Measurements from ENCODE around the gene TOE1. TPM values are rescaled to one million over a fixed set of nuclear protein-coding genes. Genes with fewer than 3 reads are reported as not detected.

The TOE1 gene
- total RNA-seq, 2 donors from 2014 or later: 9.5 to 12.6 TPM

- intact Hi-C loops (cut with DNase I, micrococcal nuclease): loop anchor here in 1 of 2 donors (10.0 kb wide), 1 partner anchor 147 kb away; the partner anchor contains the start of gene TESK2
- ATAC-seq (no peak), DNase-seq (no peak)
These were observed 8.1 kb downstream of the TOE1 start for GRCh38 chr1:45348020-45348419.

DNA sequence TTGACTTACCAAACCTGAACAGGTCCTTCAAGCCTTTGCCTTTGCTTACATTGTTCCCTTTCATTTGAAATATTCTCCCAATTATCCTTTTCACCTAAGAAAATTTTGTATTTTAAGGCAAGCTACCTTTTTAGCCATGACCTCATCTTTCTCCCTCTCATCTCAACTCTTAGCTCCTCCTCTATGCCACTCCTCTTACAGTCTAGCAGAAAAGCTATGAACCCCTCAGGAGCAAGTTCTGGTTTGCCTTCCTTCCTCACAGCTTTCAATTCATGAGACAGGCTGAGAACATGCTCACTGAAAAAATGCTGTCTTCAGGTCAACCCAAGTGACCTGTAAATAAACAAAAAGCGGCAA, 8.6 kb downstream of the TOE1 start:
- no peak for ATAC-seq
- intact Hi-C loops (cut with DNase I, micrococcal nuclease): loop anchor here in 1 of 2 donors (10.0 kb wide), 1 partner anchor 146 kb away; the partner anchor contains the start of gene TESK2

DNA sequence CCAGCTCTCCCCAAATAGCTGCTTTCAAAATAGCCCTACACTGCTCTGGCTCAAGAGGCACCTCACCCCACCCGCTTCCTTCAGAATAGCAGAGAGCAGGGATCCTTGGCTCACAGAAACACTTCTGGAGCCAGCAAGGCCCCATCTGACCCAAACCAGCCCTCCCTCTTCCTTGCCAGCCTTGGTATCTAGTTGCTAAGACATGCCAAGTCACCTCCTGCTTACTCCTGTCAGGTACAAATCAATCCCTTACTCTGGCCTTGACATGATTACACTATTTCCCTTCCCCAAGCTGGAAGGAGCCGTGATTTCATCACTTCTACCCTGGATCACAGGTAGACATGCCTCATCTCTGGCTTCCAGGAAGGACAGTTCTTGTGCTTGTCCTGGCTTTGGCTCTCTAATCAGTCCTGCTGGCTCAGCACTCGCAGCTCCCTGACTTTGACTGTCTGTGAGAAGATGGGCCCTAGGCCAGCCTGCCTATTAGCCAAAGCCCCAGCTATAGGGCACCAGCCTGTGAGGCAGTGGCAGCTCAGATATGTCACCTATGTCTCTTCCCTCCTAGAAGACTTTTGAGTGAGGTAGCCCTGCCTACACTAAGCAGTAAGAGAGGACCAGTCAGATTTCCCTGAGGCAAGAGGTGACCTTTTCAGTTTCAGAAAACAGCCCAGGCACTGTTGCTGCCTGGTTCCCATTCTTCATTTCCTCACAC, 9.2 kb downstream of the TOE1 start:
- peak; percentile 13 for ATAC-seq
- intact Hi-C loops (cut with DNase I, micrococcal nuclease): loop anchor here in 1 of 2 donors (10.0 kb wide), 1 partner anchor 146 kb away; the partner anchor contains the start of gene TESK2
- DNase-seq: no peak

More for the DNA sequence above, 8.6 kb downstream of the TOE1 start:
- DNase-seq: no peak

GRCh38 chr1:45351508-45351907, 11.5 kb downstream of the TOE1 start:
- ATAC-seq: no peak
- intact Hi-C loops (cut with DNase I, micrococcal nuclease): no loop called here
- no peak for DNase-seq

GRCh38 chr1:45353685-45354084, 13.7 kb downstream of the TOE1 start:
- ATAC-seq (no peak), DNase-seq (no peak)
- intact Hi-C loops (cut with DNase I, micrococcal nuclease): no loop called here

GRCh38 chr1:45354838-45355237, 14.9 kb downstream of the TOE1 start:
- DNase-seq (no peak), ATAC-seq (no peak)
- intact Hi-C loops (cut with DNase I, micrococcal nuclease): loop anchor here in 1 of 2 donors (5.0 kb wide), 1 partner anchor 217 kb away; no protein-coding TSS in a partner anchor

- ATAC-seq (peak; percentile 72), DNase-seq (no peak)
- intact Hi-C loops (cut with DNase I, micrococcal nuclease): loop anchor here in 1 of 2 donors (5.0 kb wide), 1 partner anchor 217 kb away; no protein-coding TSS in a partner anchor
These were observed 15.7 kb downstream of the TOE1 start for GRCh38 chr1:45355683-45356082.

GRCh38 chr1:45356186-45356585, 16.2 kb downstream of the TOE1 start:
- intact Hi-C loops (cut with DNase I, micrococcal nuclease): loop anchor here in 1 of 2 donors (5.0 kb wide), 1 partner anchor 216 kb away; no protein-coding TSS in a partner anchor

DNA sequence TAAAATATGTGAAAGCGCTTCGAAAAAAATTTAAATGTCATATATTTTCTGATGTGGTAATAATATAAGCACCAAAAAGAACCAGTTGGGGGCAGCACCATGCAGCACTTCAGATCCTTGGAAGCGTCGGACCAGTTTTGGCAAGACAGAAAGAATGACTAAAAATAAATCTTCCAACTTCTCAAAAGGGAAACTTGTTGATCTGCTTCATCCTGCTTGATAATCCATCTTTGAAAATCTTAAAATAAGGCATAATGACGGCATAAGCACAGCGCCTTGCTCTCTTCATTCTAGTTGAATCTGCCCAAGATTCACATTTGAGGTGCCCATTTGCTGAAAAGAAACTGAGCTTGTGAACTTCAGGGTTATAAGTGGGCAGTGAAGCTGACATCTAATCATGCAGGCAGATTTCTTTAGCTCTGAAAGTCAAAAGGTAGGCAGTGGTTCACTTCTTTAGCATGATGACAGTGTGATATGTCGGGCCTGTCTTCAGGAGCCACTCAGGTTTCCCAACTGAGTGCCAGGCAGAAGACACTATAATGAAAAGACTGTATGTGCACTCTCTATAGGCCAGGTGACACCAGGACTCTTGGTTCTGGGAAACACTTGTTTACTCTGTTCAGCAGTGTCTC, 20.0 kb downstream of the TOE1 start:
- intact Hi-C loops (cut with DNase I, micrococcal nuclease): loop anchor here in 1 of 2 donors (2.0 to 5.0 kb wide), 2 partner anchors 131 to 212 kb away; partner anchors contain the start of gene TESK2
- DNase-seq (peak; percentile 48 to 76), ATAC-seq (peak; percentile 64)

More at GRCh38 chr1:45356186-45356585, 16.2 kb downstream of the TOE1 start:
- ATAC-seq: peak; percentile 36
- no peak for DNase-seq

GRCh38 chr1:45360981-45361380, 21.0 kb downstream of the TOE1 start:
- DNase-seq (peak; percentile 37 to 74), ATAC-seq (peak; percentile 95)

DNA sequence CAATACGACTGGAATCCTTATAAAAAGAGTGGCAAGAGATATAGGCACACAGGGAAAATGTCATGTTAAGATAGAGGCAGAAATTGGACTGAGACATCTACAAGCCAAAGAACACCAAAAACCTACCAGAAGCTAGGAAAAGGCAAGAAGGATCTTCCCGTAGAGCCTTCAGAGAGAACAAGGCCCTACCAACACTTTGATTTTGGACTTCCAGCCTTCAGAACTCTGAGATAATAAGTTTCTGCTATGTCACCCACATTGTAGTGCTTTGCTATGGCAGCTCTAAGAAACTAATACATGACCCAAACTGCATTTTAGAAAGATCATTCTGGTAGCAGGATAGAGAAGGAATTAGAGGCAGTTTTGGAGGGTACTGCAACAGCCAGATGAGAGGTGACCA, 24.3 kb downstream of the TOE1 start:
- no peak for ATAC-seq
- DNase-seq: no peak
- intact Hi-C loops (cut with DNase I, micrococcal nuclease): no loop called here

More at GRCh38 chr1:45360981-45361380, 21.0 kb downstream of the TOE1 start:
- intact Hi-C loops (cut with DNase I, micrococcal nuclease): loop anchor here in 1 of 2 donors (2.0 kb wide), 1 partner anchor 130 kb away; the partner anchor contains the start of gene TESK2

DNA sequence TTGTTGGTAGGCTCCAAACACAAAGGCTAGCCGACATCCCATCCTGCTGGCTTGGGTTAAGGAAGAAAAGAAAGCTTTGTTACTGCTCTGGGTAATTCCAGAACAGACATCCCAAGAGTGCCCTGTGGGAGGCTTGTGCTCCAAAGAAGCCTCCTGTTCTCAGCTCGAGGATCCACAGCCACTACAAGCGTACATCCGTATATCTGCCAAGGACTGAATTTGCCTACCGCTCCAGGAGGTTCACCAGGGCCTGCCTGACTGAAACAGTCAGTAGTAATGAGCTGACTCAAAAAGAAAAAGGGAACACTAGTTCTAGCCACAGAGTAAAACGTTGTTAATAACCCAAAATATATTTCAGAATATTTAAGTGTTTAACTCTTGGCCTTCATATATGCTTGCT, 25.1 kb downstream of the TOE1 start:
- intact Hi-C loops (cut with DNase I, micrococcal nuclease): no loop called here
- no peak for ATAC-seq

DNA sequence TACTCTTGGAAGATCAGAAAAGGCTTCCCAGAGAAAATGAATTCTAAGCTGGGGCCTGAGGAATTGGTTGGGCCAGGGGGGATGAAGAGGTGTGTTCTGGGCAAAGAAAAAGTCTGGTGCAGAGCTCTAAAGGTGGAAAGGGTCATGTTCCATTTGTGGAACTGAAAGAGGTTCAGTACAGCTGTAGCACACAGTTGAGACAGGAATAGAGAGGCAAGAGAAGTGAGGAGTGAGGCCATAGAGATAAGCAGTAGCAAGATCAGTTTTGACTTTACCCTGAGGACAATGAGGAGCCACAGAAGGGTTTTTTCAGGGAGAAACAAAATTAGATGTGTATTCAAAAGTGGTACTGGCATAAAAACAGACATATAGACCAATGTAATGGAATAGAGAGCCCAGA, 30.6 kb downstream of the TOE1 start:
- no peak for DNase-seq
- intact Hi-C loops (cut with DNase I, micrococcal nuclease): no loop called here
- ATAC-seq: no peak

More for the DNA sequence above, 25.1 kb downstream of the TOE1 start:
- DNase-seq: no peak

- ATAC-seq: no peak
- DNase-seq: no peak
- intact Hi-C loops (cut with DNase I, micrococcal nuclease): no loop called here
These were observed 33.6 kb downstream of the TOE1 start for GRCh38 chr1:45373573-45373972.

DNA sequence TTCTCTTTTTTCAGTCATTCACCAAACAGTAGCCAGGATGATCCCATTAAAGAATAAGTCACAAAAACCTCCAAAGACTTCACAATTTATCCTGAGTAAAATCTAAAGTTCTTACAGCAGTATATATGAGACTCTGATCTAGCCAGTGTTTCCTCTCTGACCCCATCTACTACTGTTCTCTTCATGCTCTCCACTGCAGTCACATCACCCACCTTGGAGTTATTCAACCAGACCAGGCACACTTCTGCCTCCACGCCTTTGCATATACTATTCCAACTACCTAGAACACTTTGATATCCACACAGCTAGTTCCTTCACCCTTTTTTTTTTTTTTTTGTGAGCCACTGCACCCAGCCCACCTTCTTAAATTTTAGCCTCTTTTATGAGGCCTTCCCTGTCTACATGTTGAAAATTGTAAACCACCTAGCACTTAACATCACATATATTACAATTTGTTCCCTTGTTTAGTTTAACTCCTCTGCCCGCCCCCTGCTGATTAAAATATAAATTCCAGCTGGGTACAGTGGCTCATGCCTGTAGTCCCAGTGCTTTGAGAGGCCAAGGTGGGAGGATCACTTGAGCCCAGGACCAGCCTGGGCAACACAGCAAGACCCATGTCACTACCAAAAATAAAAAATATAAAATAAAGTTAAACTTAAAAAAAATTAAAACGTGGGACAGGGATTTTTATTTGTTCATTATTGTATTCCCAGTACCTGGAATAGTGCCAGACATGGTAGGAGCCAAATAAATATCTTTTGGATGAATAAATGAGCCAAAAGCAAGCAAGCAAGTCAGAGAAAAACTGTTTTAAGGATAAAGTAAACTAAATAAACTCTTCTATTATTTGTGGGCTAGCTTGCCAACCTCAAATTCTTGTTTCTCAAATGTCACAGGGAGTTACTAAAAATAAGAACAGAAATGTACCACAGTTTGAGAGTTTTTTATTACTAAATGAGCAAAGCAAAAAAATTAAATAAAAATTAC, 35.4 kb downstream of the TOE1 start:
- DNase-seq (no peak), ATAC-seq (no peak)
- intact Hi-C loops (cut with DNase I, micrococcal nuclease): no loop called here

GRCh38 chr1:45378184-45378583, 38.2 kb downstream of the TOE1 start:
- no peak for ATAC-seq
- no peak for DNase-seq
- intact Hi-C loops (cut with DNase I, micrococcal nuclease): no loop called here

DNA sequence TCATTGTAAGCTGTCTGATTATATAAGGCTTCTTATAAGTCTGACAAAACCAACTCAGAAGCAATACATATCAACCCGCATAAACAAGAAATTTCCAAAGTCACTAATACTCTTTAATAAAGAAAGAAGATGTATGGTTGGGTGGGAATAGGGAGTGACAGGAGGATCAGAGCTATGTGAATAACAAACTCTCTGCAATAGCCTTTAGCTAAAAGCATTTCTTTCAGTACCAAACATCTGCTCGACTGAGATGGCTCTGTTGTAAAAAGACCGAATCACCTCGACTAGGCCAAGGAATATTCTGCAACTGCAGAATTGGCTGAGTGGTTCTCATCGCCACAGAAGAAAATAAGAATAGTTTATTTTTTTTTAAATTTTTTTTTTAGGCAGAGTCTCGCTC, 39.6 kb downstream of the TOE1 start:
- no peak for DNase-seq
- intact Hi-C loops (cut with DNase I, micrococcal nuclease): no loop called here
- no peak for ATAC-seq

DNA sequence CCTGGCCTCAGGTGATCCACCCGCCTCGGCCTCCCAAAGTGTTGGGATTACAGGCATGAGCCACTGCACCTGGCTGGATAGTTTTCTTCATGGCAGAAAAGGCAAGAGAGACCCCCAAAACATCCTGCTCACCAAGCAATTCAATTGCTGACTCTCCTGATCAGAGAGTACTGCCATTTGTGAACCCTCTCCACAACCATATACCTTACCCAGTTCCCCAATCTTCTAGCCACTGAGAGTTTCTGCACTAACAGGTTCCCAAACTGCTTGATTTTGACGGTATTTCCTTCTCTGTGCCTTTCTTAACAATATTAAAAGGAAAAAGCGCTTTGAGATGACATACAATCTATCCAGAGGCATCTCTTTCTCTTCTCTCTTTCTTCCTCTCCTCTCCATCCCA, 40.2 kb downstream of the TOE1 start:
- DNase-seq (no peak), ATAC-seq (no peak)
- intact Hi-C loops (cut with DNase I, micrococcal nuclease): no loop called here

DNA sequence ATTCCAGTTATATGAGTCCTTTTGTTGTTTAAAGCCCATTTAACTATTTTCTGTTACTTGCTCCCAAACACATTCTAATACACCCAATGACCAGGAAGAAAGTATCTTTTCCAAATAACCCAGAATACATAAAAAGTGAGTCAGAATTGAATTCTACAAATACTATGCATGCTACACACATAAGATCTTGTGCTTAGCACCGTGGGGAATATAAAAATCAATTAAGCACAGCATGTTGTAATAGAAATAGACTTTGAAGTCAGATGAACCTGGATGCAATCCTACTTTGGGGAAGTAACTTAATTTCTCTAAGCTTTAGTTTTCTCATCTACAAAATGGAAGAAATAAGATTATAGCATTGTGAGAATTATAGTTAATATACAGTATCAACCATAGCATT, 40.8 kb downstream of the TOE1 start:
- no peak for DNase-seq
- ATAC-seq: no peak
- intact Hi-C loops (cut with DNase I, micrococcal nuclease): no loop called here
